ENCODE measurements around the gene DAB1.
"Not testable (repeated sequence)": the region's sequence is repeated elsewhere in the genome, so short reads cannot be mapped to it uniquely, and the experiment has no call there.

DAB1 gene

DNA sequence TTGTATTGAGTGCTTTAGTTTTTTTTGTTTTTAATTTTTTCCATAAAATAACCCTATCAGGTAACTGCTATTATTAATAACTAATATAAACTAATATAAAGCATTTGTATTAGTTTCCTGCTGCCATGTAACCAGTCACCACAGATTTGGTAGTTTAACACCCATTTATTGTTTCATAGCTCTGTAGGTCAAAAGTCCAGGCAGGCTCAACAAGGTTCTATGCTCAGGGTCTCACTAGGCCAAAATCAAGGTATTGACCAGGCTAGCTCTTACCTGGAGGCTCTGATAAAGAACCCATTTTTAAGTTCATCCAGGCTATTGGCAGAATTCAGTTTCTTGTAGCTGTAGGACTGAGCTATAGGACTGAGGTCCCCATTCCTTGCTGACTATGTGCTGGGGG is 189.4 kb downstream of the DAB1 start:
- no peak for DNase-seq (ENCODE audit: low read depth)
- H3K4me3 ChIP-seq (ENCODE audit: low read depth, low read length), result no peak overlapping the region
- TF ChIP-seq, protein P1, sequence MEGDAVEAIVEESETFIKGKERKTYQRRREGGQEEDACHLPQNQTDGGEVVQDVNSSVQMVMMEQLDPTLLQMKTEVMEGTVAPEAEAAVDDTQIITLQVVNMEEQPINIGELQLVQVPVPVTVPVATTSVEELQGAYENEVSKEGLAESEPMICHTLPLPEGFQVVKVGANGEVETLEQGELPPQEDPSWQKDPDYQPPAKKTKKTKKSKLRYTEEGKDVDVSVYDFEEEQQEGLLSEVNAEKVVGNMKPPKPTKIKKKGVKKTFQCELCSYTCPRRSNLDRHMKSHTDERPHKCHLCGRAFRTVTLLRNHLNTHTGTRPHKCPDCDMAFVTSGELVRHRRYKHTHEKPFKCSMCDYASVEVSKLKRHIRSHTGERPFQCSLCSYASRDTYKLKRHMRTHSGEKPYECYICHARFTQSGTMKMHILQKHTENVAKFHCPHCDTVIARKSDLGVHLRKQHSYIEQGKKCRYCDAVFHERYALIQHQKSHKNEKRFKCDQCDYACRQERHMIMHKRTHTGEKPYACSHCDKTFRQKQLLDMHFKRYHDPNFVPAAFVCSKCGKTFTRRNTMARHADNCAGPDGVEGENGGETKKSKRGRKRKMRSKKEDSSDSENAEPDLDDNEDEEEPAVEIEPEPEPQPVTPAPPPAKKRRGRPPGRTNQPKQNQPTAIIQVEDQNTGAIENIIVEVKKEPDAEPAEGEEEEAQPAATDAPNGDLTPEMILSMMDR (IDR thresholded peaks at IDR 0.05; ENCODE audit: control insufficient read depth, extremely low read depth, insufficient read depth), result no peak

DNA sequence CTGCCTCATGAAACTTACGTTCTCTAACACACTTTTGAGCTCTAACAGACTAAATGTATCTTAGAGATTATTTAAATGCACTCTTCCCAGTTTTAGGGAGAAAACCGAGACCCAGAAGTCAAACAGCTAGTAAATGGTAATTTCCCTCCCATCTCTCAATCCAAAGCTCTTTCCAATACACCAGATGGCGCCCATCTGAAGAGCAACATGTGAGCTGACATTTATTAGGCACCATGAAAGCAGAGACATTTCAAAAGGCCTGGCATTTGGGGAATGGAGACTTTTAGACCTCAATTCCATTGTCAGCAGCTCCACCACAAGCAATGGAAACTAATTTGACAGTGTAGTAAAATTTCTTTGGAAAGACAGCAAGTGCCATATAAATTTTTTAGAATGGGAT is 191.4 kb downstream of the DAB1 start:
- DNase-seq (ENCODE audit: low read depth), result no peak
- H3K4me3 ChIP-seq (ENCODE audit: low read depth, low read length), result no peak overlapping the region
- TF ChIP-seq, protein P1 (IDR thresholded peaks at IDR 0.05; ENCODE audit: control insufficient read depth, extremely low read depth, insufficient read depth), result peak; percentile 25; the same call in 1 of the 2 replicates

DNA sequence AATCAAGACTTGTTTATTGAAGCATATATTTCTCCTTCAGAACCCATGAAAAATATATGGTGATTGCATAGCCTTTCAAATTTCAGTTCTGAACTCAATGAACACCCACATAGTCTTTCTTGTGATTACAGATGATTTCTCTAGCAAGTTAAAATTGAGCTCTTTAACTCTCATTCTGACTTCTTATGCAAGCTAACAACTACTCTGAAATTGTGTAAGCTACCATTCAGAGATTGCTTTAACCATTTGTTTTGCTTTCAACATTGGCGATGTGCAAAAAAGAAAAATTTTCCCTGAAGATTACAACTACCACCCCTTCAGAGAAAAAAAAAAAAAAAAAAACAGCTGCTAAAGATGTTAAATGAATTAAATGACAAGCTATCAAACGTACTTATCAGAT is 193.9 kb downstream of the DAB1 start:
- TF ChIP-seq, protein P1 (IDR thresholded peaks at IDR 0.05; ENCODE audit: control insufficient read depth, extremely low read depth, insufficient read depth), result no peak
- no peak overlapping the region for H3K4me3 ChIP-seq (ENCODE audit: low read depth, low read length)
- no peak for DNase-seq (ENCODE audit: low read depth)

DNA sequence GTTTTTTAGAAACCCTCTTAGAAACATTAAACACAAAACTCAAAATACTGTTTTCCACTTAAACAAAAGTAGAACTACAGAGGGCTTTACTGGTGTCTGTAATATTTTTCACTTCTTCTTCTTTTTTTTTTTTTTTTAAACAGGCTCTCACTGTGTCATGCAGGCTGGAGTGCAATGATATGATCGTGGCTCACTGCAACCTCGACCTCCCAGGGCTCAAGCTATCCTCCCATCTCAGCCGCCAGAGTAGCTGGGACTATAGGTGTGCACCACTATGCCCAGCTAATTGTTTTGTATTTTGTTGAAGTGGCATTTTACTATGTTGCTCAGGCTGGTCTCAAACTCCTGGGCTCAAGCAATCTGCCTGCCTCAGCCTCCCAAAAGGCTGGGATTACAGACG is 194.8 kb downstream of the DAB1 start:
- no peak for DNase-seq (ENCODE audit: low read depth)
- no peak overlapping the region for H3K4me3 ChIP-seq (ENCODE audit: low read depth, low read length)
- TF ChIP-seq, protein P1 (IDR thresholded peaks at IDR 0.05; ENCODE audit: control insufficient read depth, extremely low read depth, insufficient read depth), result no peak

DNA sequence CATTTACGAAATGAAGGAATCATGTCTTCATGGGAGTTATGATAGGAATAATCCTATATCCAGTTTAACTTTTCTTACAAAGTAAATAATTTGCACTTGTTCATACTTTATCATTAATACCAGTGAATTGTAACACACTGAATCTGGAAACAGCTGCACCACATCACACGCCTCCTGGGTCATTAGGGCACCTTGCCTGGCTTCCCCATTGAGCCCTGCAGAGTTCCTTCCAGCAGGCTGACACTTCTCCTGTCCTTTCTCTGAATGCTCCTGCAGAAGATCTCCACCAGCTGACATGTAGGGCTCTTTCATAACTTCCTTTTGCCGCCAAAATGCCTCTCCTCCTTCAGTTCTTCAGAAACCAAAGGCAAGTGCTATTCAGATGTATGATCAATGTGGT is 201.1 kb downstream of the DAB1 start:
- TF ChIP-seq, protein P1 (IDR thresholded peaks at IDR 0.05; ENCODE audit: control insufficient read depth, extremely low read depth, insufficient read depth), result no peak
- no peak overlapping the region for H3K4me3 ChIP-seq (ENCODE audit: low read depth, low read length)

DNA sequence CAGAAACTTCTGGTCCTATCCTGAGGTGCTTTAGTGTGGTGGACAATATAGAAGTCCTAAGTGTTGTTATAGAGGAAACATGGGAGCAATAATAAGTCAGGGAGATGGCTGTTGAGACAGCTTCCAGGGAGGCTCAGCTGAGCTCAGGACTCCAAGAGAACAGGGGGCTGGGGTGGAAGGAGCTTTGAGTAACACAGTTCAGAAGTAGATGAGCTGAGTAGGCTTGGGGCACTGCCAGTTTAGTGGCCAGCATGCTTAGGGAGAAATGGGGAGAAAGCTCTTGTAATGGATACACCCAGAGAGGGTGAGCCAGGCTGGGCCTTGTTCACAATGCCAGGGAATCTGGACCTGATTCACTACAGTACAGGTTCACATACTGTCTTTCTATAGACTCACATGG is 201.6 kb downstream of the DAB1 start:
- TF ChIP-seq, protein P1 (IDR thresholded peaks at IDR 0.05; ENCODE audit: control insufficient read depth, extremely low read depth, insufficient read depth), result no peak
- H3K4me3 ChIP-seq (ENCODE audit: low read depth, low read length), result no peak overlapping the region
- no peak for DNase-seq (ENCODE audit: low read depth)

More for the DNA sequence above, 201.1 kb downstream of the DAB1 start:
- no peak for DNase-seq (ENCODE audit: low read depth)

DNA sequence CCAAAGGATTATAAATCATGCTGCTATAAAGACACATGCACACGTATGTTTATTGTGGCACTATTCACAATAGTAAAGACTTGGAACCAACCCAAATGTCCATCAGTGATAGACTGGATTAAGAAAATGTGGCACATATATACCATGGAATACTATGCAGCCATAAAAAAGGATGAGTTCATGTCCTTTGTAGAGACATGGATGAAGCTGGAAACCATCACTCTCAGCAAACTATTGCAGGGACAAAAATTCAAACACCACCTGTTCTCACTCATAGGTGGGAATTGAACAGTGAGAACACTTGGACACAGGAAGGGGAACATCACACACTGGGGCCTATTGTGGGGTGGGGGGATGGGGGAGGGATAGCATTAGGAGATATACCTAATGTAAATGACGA is 203.0 kb downstream of the DAB1 start:
- not testable (repeated sequence) for DNase-seq (ENCODE audit: low read depth); H3K4me3 ChIP-seq (ENCODE audit: low read depth, low read length)

Data from LNCaP clone FGC (cell line).